Tibial artery (tissue), 4 donors: Measurements from ENCODE around the gene ZNF705A.
"Not testable (repeated sequence)": the region's sequence is repeated elsewhere in the genome, so short reads cannot be mapped to it uniquely, and the experiment has no call there.

Source experiments
- DNase-seq, 2 donors: peaks; one replicate each; pipeline ENCODE4 v3.0.0-alpha.2; 2019
- H3K27ac ChIP-seq, 2 donors: fragments of 200-600 bp; sonication (generic) in 1 of 2; 1 replicate in 1 of 2; 2 replicates in 1 of 2; pipeline ENCODE4 v1.5.1; 2018 to 2019; ENCODE audit warnings: mild to moderate bottlenecking in 1 of 2
- H3K27me3 ChIP-seq, 2 donors: fragments of 200-600 bp; sonication (generic) in 1 of 2; one replicate each; pipeline versions ENCODE4 v1.5.1 to v1.6.0; 2016 to 2019
- H3K36me3 ChIP-seq, 3 donors: fragments of 200-600 bp; sonication (generic) in 2 of 3; one replicate each; pipeline ENCODE4 v1.5.1; 2016 to 2019; ENCODE audit warnings: mild to moderate bottlenecking in 2 of 3
- H3K4me1 ChIP-seq, 4 donors: fragments of 200-600 bp; sonication (generic) in 2 of 4; 1 replicate in 3 of 4; 2 replicates in 1 of 4; pipeline ENCODE4 v1.5.1; 2016 to 2019
- H3K4me3 ChIP-seq, 2 donors: fragments of 200-600 bp; sonication (generic) in 1 of 2; 1 replicate in 1 of 2; 2 replicates in 1 of 2; pipeline ENCODE4 v1.5.1; 2018 to 2019; ENCODE audit warnings: mild to moderate bottlenecking in 2 of 2
- H3K9me3 ChIP-seq, 3 donors: fragments of 200-600 bp; sonication (generic) in 1 of 3; one replicate each; pipeline ENCODE4 v1.5.1; 2016 to 2019
- CTCF ChIP-seq, 2 experiments: fragments of 200-600 bp in 1 of 2; fragments of 450-650 bp in 1 of 2; IDR thresholded peaks; one replicate each; pipeline ENCODE4 v1.5.1; 2017 to 2019; ENCODE audit warnings: antibody characterized with exemption in 2 of 2, mild to moderate bottlenecking in 1 of 2, moderate library complexity in 1 of 2
- intact Hi-C: fragments of 100-400 bp; cut with DNase I; formaldehyde crosslinking; loops from one replicate; pipeline ENCODE4 v1.15.0; 2023; ENCODE audit warnings: low total_unique reads

Gene ZNF705A

GRCh38 chr12:8134398-8134930 is 22.4 kb upstream of the ZNF705A start:
- H3K27me3 ChIP-seq, H3K9me3 ChIP-seq, H3K27ac ChIP-seq, DNase-seq, H3K4me1 ChIP-seq, H3K4me3 ChIP-seq, intact Hi-C loops: not testable (repeated sequence)
- peaks cover 1 to 37% (median 11%) of the 10 kb centered on the region in 3 donors for H3K36me3 ChIP-seq

- H3K9me3 ChIP-seq, H3K27ac ChIP-seq, DNase-seq, H3K27me3 ChIP-seq, H3K4me3 ChIP-seq, intact Hi-C loops: not testable (repeated sequence)
- peaks cover 0 to 14% (median 8%) of the 10 kb centered on the region in 4 donors for H3K4me1 ChIP-seq
- H3K36me3 ChIP-seq, result peaks cover 9 to 14% (median 14%) of the 10 kb centered on the region in 3 donors
Observed at GRCh38 chr12:8141647-8142046, 15.2 kb upstream of the ZNF705A start.

GRCh38 chr12:8143261-8143660 is 13.6 kb upstream of the ZNF705A start:
- Histone ChIP-seq H3K27me3 (no peaks in the 10 kb centered on the region), H3K9me3 (peaks cover 0 to 3% (median 0%) of the 10 kb centered on the region in 3 donors), H3K27ac (no peak overlapping the region), H3K4me3 (no peak overlapping the region), H3K36me3 (peaks cover 0 to 14% (median 0%) of the 10 kb centered on the region in 3 donors), H3K4me1 (peaks cover 0 to 17% (median 9%) of the 10 kb centered on the region in 4 donors)
- intact Hi-C loops, result no loop called here
- no peak for TF ChIP-seq CTCF (IDR thresholded peaks at IDR 0.05)
- no peak for DNase-seq

GRCh38 chr12:8145754-8146441 is 10.9 kb upstream of the ZNF705A start:
- Histone ChIP-seq H3K36me3 (peaks cover 0 to 8% (median 0%) of the 10 kb centered on the region in 3 donors), H3K27ac (peak overlapping the region; percentile 83 to 88), H3K27me3 (no peaks in the 10 kb centered on the region), H3K4me1 (peaks cover 0 to 17% (median 9%) of the 10 kb centered on the region in 4 donors), H3K4me3 (peak overlapping the region; percentile 35 to 37), H3K9me3 (peaks cover 0 to 3% (median 0%) of the 10 kb centered on the region in 3 donors)
- peak; percentile 72 to 95 for DNase-seq
- TF ChIP-seq CTCF (IDR thresholded peaks at IDR 0.05), result no peak
- intact Hi-C loops, result no loop called here

GRCh38 chr12:8146442-8146771 is 10.4 kb upstream of the ZNF705A start:
- no peak for DNase-seq
- Histone ChIP-seq H3K4me1 (peaks cover 0 to 17% (median 9%) of the 10 kb centered on the region in 4 donors), H3K27me3 (no peaks in the 10 kb centered on the region), H3K9me3 (peaks cover 0 to 2% (median 0%) of the 10 kb centered on the region in 3 donors), H3K27ac (peak overlapping the region; percentile 83 to 88), H3K4me3 (peak overlapping the region; percentile 35 to 37), H3K36me3 (peaks cover 0 to 5% (median 0%) of the 10 kb centered on the region in 3 donors)
- TF ChIP-seq CTCF (IDR thresholded peaks at IDR 0.05), result no peak
- intact Hi-C loops, result no loop called here

GRCh38 chr12:8154526-8154925 is 2.3 kb upstream of the ZNF705A start:
- no peak for DNase-seq
- Histone ChIP-seq H3K4me3 (no peak overlapping the region), H3K4me1 (no peaks in the 10 kb centered on the region), H3K9me3 (no peaks in the 10 kb centered on the region), H3K27ac (no peak overlapping the region), H3K36me3 (no peaks in the 10 kb centered on the region), H3K27me3 (no peaks in the 10 kb centered on the region)
- no peak for TF ChIP-seq CTCF (IDR thresholded peaks at IDR 0.05)
- intact Hi-C loops, result no loop called here
